ENCODE measurements around the gene VRK1.

VRK1 gene

GRCh38 chr14:96780500-96780899 is 16.7 kb upstream of the VRK1 start (continued):
- TF ChIP-seq CSRNP3 (CRISPR knock-in tag; IDR thresholded peaks at IDR 0.05) (no peak), SNAI2 (CRISPR knock-in tag; IDR thresholded peaks at IDR 0.05) (no peak), ZFP30 (CRISPR knock-in tag; IDR thresholded peaks at IDR 0.05) (no peak), ARNTL (CRISPR knock-in tag; IDR thresholded peaks at IDR 0.05; ENCODE audit: borderline replicate concordance, low read depth) (no peak), BACH2 (CRISPR knock-in tag; IDR thresholded peaks at IDR 0.05; ENCODE audit: borderline replicate concordance) (no peak), CSDC2 (CRISPR knock-in tag; IDR thresholded peaks at IDR 0.05) (no peak), PATZ1 (CRISPR knock-in tag; IDR thresholded peaks at IDR 0.05; ENCODE audit: borderline replicate concordance) (no peak), ZNF70 (CRISPR knock-in tag; IDR thresholded peaks at IDR 0.05) (no peak)

- TF ChIP-seq ISL1 (CRISPR knock-in tag; IDR thresholded peaks at IDR 0.05): no peak
- TF ChIP-seq ZNF8 (CRISPR knock-in tag; IDR thresholded peaks at IDR 0.05): no peak
- ATAC-seq: no peak
Observed at GRCh38 chr14:96781371-96781770, 15.8 kb upstream of the VRK1 start.

GRCh38 chr14:96782436-96782835 is 14.7 kb upstream of the VRK1 start:
- ATAC-seq: no peak
- TF ChIP-seq TCF4 (CRISPR knock-in tag; IDR thresholded peaks at IDR 0.05; ENCODE audit: borderline replicate concordance) (no peak), ESRRG (CRISPR knock-in tag; IDR thresholded peaks at IDR 0.05) (no peak), ZNF70 (CRISPR knock-in tag; IDR thresholded peaks at IDR 0.05) (no peak), PATZ1 (CRISPR knock-in tag; IDR thresholded peaks at IDR 0.05; ENCODE audit: borderline replicate concordance) (no peak), BACH2 (CRISPR knock-in tag; IDR thresholded peaks at IDR 0.05; ENCODE audit: borderline replicate concordance) (no peak), PPARA (CRISPR knock-in tag; IDR thresholded peaks at IDR 0.05; ENCODE audit: borderline replicate concordance) (no peak), GLIS3 (CRISPR knock-in tag; IDR thresholded peaks at IDR 0.05) (no peak), RARB (CRISPR knock-in tag; IDR thresholded peaks at IDR 0.05) (no peak), ISL1 (CRISPR knock-in tag; IDR thresholded peaks at IDR 0.05) (no peak)

GRCh38 chr14:96783043-96783914 is 13.9 kb upstream of the VRK1 start:
- ATAC-seq: no peak

More at GRCh38 chr14:96783043-96783914, 13.9 kb upstream of the VRK1 start:
- no peak for TF ChIP-seq CREB5 (CRISPR knock-in tag; IDR thresholded peaks at IDR 0.05; ENCODE audit: low read depth)
- TF ChIP-seq ARNTL (CRISPR knock-in tag; IDR thresholded peaks at IDR 0.05; ENCODE audit: borderline replicate concordance, low read depth): no peak
- TF ChIP-seq TOX (CRISPR knock-in tag; IDR thresholded peaks at IDR 0.05; ENCODE audit: borderline replicate concordance): no peak
- no peak for TF ChIP-seq ZFP30 (CRISPR knock-in tag; IDR thresholded peaks at IDR 0.05)
- no peak for TF ChIP-seq SNAI2 (CRISPR knock-in tag; IDR thresholded peaks at IDR 0.05)
- TF ChIP-seq ESRRG (CRISPR knock-in tag; IDR thresholded peaks at IDR 0.05): no peak
- no peak for TF ChIP-seq ZNF8 (CRISPR knock-in tag; IDR thresholded peaks at IDR 0.05)
- no peak for TF ChIP-seq ZNF70 (CRISPR knock-in tag; IDR thresholded peaks at IDR 0.05)
- no peak for TF ChIP-seq CSDC2 (CRISPR knock-in tag; IDR thresholded peaks at IDR 0.05)
- TF ChIP-seq RARB (CRISPR knock-in tag; IDR thresholded peaks at IDR 0.05): no peak
- no peak for TF ChIP-seq BACH2 (CRISPR knock-in tag; IDR thresholded peaks at IDR 0.05; ENCODE audit: borderline replicate concordance)
- TF ChIP-seq PATZ1 (CRISPR knock-in tag; IDR thresholded peaks at IDR 0.05; ENCODE audit: borderline replicate concordance): no peak
- TF ChIP-seq POU6F1 (CRISPR knock-in tag; IDR thresholded peaks at IDR 0.05; ENCODE audit: borderline replicate concordance, low read depth): no peak
- TF ChIP-seq GLIS3 (CRISPR knock-in tag; IDR thresholded peaks at IDR 0.05): no peak
- no peak for TF ChIP-seq ZFP3 (CRISPR knock-in tag; IDR thresholded peaks at IDR 0.05)

Data from SK-N-SH treated with all-trans-retinoic acid at 6 μM for 48 hours (cell line).